Loucy (cell line): ENCODE measurements around the gene GOLGA6L10.

Source experiments
- EZH2phosphoT487 ChIP-seq: fragments of 200-600 bp; IDR thresholded peaks from 2 replicates; pipeline ENCODE4 v1.6.1; 2018; ENCODE audit warnings: antibody characterized with exemption, mild to moderate bottlenecking, moderate library complexity, borderline replicate concordance
- TF ChIP-seq, protein P1 (sequence below): fragments of 200-600 bp; sonication (generic); conservative IDR thresholded peaks from 2 replicates; pipeline ENCODE4 v1.5.1; 2014; ENCODE audit warnings: mild to moderate bottlenecking, antibody characterized with exemption, low read length

DNA sequence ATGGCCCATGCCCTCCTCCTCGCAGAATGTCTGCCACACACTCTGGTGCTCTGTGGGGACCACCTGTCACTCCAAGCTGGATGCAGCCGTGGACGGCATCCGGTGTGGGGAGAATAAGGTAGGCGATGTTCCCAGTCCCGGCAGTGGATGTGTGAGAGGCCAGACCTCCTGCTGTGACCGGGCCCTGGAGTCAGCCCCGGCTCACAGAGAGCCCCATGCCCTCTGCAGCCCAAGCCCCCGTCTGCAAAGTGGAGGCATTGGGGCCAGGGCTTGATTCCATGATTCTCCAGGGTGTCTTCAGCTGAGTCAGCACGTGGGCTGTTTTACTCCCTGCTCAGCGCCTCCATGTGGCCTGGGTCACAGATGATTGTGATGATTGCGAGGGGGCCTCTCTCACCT is 32.2 kb downstream of the GOLGA6L10 start:
- TF ChIP-seq, protein P1, sequence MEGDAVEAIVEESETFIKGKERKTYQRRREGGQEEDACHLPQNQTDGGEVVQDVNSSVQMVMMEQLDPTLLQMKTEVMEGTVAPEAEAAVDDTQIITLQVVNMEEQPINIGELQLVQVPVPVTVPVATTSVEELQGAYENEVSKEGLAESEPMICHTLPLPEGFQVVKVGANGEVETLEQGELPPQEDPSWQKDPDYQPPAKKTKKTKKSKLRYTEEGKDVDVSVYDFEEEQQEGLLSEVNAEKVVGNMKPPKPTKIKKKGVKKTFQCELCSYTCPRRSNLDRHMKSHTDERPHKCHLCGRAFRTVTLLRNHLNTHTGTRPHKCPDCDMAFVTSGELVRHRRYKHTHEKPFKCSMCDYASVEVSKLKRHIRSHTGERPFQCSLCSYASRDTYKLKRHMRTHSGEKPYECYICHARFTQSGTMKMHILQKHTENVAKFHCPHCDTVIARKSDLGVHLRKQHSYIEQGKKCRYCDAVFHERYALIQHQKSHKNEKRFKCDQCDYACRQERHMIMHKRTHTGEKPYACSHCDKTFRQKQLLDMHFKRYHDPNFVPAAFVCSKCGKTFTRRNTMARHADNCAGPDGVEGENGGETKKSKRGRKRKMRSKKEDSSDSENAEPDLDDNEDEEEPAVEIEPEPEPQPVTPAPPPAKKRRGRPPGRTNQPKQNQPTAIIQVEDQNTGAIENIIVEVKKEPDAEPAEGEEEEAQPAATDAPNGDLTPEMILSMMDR = no peak
- no peak for TF ChIP-seq EZH2phosphoT487
